Heart right ventricle (tissue), 16 donors: ENCODE measurements around the gene TMEM106C. TPM values are rescaled to one million over a fixed set of nuclear protein-coding genes. Genes with fewer than 3 reads are reported as not detected.

ENCODE experiments used
- ATAC-seq, 8 donors: fragments of 200-7000 bp; cut with Tn5 transposase; one replicate each; pipeline ENCODE4 v1.9.1; 2020; ENCODE audit warnings: mild to moderate bottlenecking in 8 of 8, moderate library complexity in 8 of 8, moderate number of reproducible peaks in 1 of 8
- DNase-seq, 2 donors: peaks; one replicate each; pipeline ENCODE4 v3.0.0-alpha.2; 2020
- H3K27ac ChIP-seq, 10 donors: fragments of 200-600 bp; sonication (generic) in 2 of 10; one replicate each; pipeline versions ENCODE4 v1.5.0 to v1.8.0; 2020 to 2022; ENCODE audit warnings: mild to moderate bottlenecking in 3 of 10
- H3K27me3 ChIP-seq, 7 donors: fragments of 200-600 bp; one replicate each; pipeline ENCODE4 v1.8.0; 2021 to 2022; ENCODE audit warnings: mild to moderate bottlenecking in 2 of 7
- H3K36me3 ChIP-seq, 9 donors: fragments of 200-600 bp; sonication (generic) in 1 of 9; one replicate each; pipeline versions ENCODE4 v1.5.0 to v1.8.0; 2020 to 2022; ENCODE audit warnings: mild to moderate bottlenecking in 2 of 9
- H3K4me1 ChIP-seq, 9 donors: fragments of 200-600 bp; sonication (generic) in 1 of 9; one replicate each; pipeline versions ENCODE4 v1.5.0 to v1.8.0; 2020 to 2022; ENCODE audit warnings: mild to moderate bottlenecking in 4 of 9
- H3K4me3 ChIP-seq, 10 donors: fragments of 200-600 bp; sonication (generic) in 2 of 10; one replicate each; pipeline versions ENCODE4 v1.5.0 to v1.8.0; 2020 to 2022; ENCODE audit warnings: mild to moderate bottlenecking in 7 of 10, moderate library complexity in 2 of 10
- H3K9me3 ChIP-seq, 11 donors: fragments of 200-600 bp in 10 of 11; sonication (generic) in 2 of 11; one replicate each; pipeline versions ENCODE4 v1.5.0 to v1.8.0; 2013 to 2022; ENCODE audit warnings: mild to moderate bottlenecking in 2 of 11, control low read depth in 1 of 11, moderate library complexity in 1 of 11
- CTCF ChIP-seq, 9 donors: fragments of 200-600 bp; sonication (generic) in 2 of 9; IDR thresholded peaks; one replicate each; pipeline versions ENCODE4 v1.5.0 to v1.8.0; 2021 to 2022; ENCODE audit warnings: antibody characterized with exemption in 9 of 9, mild to moderate bottlenecking in 5 of 9, moderate library complexity in 1 of 9
- WGBS, 2 donors: extraction: QIAGEN DNeasy Blood & Tissue Kit; methylation state at CpG; one replicate each; pipeline ENCODE4 v1.1.7; 2013; ENCODE audit warnings: inconsistent platforms in 1 of 2; 5-methylcytosine and 5-hydroxymethylcytosine counted together
- intact Hi-C, 10 donors: fragments of 100-400 bp; cut with DNase I; formaldehyde crosslinking; loops; one replicate each; pipeline versions ENCODE4 v1.11.1 to v1.14.2; 2022
- polyA plus RNA-seq, 2 donors: library from polyadenylated mRNA; stranded (reverse); fragments of 200-250 nt; gene quantifications; one replicate each; pipeline ENCODE4 v1.2.3, GENCODE V29; 2013
- total RNA-seq, 10 donors: library from RNA; stranded (reverse); fragmentation: NEBNext Ultra II Directional in 3 of 10; extraction: Animal tissue kit (Norgen Biotek cat#: 25700) in 3 of 10; gene quantifications; one replicate each; pipeline versions ENCODE4 v1.2.1 to v1.2.4, GENCODE V29; 2021 to 2023
- donor health status: Arrhythmogenic right ventricular cardiomyopathy.
- donor health status: ischemic (EF 13 %, LVEDD 7.1; RV severe dilation, severe dysfunction).
- donor health status: healthy with polysubstance abuse.
- donor health status: DM: no; HTN: yes; CAD: no.
- donor health status: DM: no; HTN: no; CAD: no.
- donor health status: ischemic (EF 25% LVEDD 6.9; RV normal size, moderate dysfunction).
- donor health status: ischemic (EF 25% LVEDD 5.7; RV mildly dilated, moderate dysfunction).
- donor health status: healthy.
- donor health status: DM: yes; HTN: yes; CAD: no.
- donor health status: Ischemic cardiomyopathy.
- donor health status: ischemic (EF 35%, LVEDD 5.7; RV mildly dilated, moderate dysfunction).
- donor health status: nonischemic (EF 11% LVEDD 7.7; RV severe dilation, severe dysfunction).
- donor health status: DM: yes; HTN: yes; CAD: no.
- donor health status: PGD.
- donor health status: ischemic (EF 29% LVEDD 5.4; RV normal size, mild dysfunction).
- donor health status: nonischemic (EF 23%, LVEDD 6.1; RV moderate dilation, normal function).

The TMEM106C gene
- total and polyA plus RNA-seq, 12 donors = 22.3 to 61.8 (median 40.0) TPM

- Histone ChIP-seq H3K27me3 (peaks cover 0 to 21% (median 0%) of the 10 kb centered on the region in 7 donors), H3K36me3 (no peaks in the 10 kb centered on the region), H3K9me3 (no peaks in the 10 kb centered on the region), H3K27ac (no peak overlapping the region), H3K4me3 (no peak overlapping the region), H3K4me1 (no peaks in the 10 kb centered on the region)
- intact Hi-C loops = no loop called here
- TF ChIP-seq CTCF (IDR thresholded peaks at IDR 0.05) = no peak
- ATAC-seq (no peak), DNase-seq (no peak)
- 74 to 77% methylated on average over 5 of the region's 5 CpGs for WGBS, 2 donors
Measured at GRCh38 chr12:47982311-47982710, 18.9 kb downstream of the TMEM106C start.

GRCh38 chr12:47982770-47983169 is 19.4 kb downstream of the TMEM106C start:
- Histone ChIP-seq H3K4me1 (peaks cover 0 to under 1% (median 0%) of the 10 kb centered on the region in 9 donors), H3K27ac (no peak overlapping the region), H3K27me3 (peaks cover 0 to 21% (median 0%) of the 10 kb centered on the region in 7 donors), H3K4me3 (no peak overlapping the region), H3K36me3 (no peaks in the 10 kb centered on the region), H3K9me3 (no peaks in the 10 kb centered on the region)
- no peak for TF ChIP-seq CTCF (IDR thresholded peaks at IDR 0.05)
- no peak for ATAC-seq
- intact Hi-C loops = no loop called here
- no peak for DNase-seq
- WGBS, 2 donors = 92 to 93% methylated on average over 11 of the region's 11 CpGs

- DNase-seq (no peak), ATAC-seq (no peak)
- Histone ChIP-seq H3K27me3 (peaks cover 0 to 21% (median 0%) of the 10 kb centered on the region in 7 donors), H3K27ac (no peak overlapping the region), H3K4me3 (no peak overlapping the region), H3K4me1 (peaks cover 0 to 7% (median 0%) of the 10 kb centered on the region in 9 donors), H3K36me3 (no peaks in the 10 kb centered on the region), H3K9me3 (no peaks in the 10 kb centered on the region)
- 87 to 94% methylated on average over 5 of the region's 5 CpGs for WGBS, 2 donors
- intact Hi-C loops = no loop called here
- TF ChIP-seq CTCF (IDR thresholded peaks at IDR 0.05) = no peak
Measured at GRCh38 chr12:47983541-47984115, 20.2 kb downstream of the TMEM106C start.

- peaks cover 0 to 21% (median 0%) of the 10 kb centered on the region in 7 donors for H3K27me3 ChIP-seq
- ATAC-seq = no peak
- no peak overlapping the region for H3K4me3 ChIP-seq
- intact Hi-C loops = no loop called here
- DNase-seq = no peak
- no peaks in the 10 kb centered on the region for H3K9me3 ChIP-seq
- H3K36me3 ChIP-seq = no peaks in the 10 kb centered on the region
- peaks cover 0 to 7% (median 0%) of the 10 kb centered on the region in 9 donors for H3K4me1 ChIP-seq
- TF ChIP-seq CTCF (IDR thresholded peaks at IDR 0.05) = no peak
- H3K27ac ChIP-seq = no peak overlapping the region
- 97% methylated on average over 8 of the region's 8 CpGs for WGBS, 2 donors
Measured at GRCh38 chr12:47984331-47984801, 21.0 kb downstream of the TMEM106C start.
